Neuronal stem cell (in vitro differentiated cells): Measurements from ENCODE around the gene UGT1A1.

Source experiments
- DNase-seq: peaks from one replicate; pipeline ENCODE4 v3.0.0-alpha.2; 2013; ENCODE audit warnings: low spot score
- H2AFZ ChIP-seq: one replicate; pipeline ENCODE4 v1.6.1; 2013; ENCODE audit warnings: mild to moderate bottlenecking, low read length, inconsistent platforms
- H2AK5ac ChIP-seq: 2 replicates; pipeline ENCODE4 v1.6.1; 2013; ENCODE audit warnings: low read depth, mild to moderate bottlenecking, inconsistent platforms, low read length, moderate library complexity, mixed read lengths
- H2BK120ac ChIP-seq: 2 replicates; pipeline ENCODE4 v1.6.1; 2013; ENCODE audit warnings: low read depth, mild to moderate bottlenecking, inconsistent platforms, low read length, moderate library complexity, mixed read lengths
- H2BK12ac ChIP-seq: one replicate; pipeline ENCODE4 v1.6.1; 2013; ENCODE audit warnings: low read length, inconsistent platforms
- H2BK15ac ChIP-seq: 2 replicates; pipeline ENCODE4 v1.6.1; 2013; ENCODE audit warnings: mild to moderate bottlenecking, low read length, inconsistent platforms, mixed read lengths
- H2BK5ac ChIP-seq: one replicate; pipeline ENCODE4 v1.6.1; 2013; ENCODE audit warnings: inconsistent platforms, mild to moderate bottlenecking, low read length, moderate library complexity
- H3K14ac ChIP-seq: one replicate; pipeline ENCODE4 v1.6.1; 2013; ENCODE audit warnings: low read length, inconsistent platforms
- H3K18ac ChIP-seq: 2 replicates; pipeline ENCODE4 v1.6.1; 2013; ENCODE audit warnings: low read length, inconsistent platforms
- H3K23ac ChIP-seq: 2 replicates; pipeline ENCODE4 v1.6.1; 2013; ENCODE audit warnings: low read depth, mild to moderate bottlenecking, mixed read lengths, low read length, inconsistent platforms; ENCODE audit not compliant: poor library complexity
- H3K27ac ChIP-seq: replicated peaks from 3 replicates; pipeline ENCODE4 v1.5.1; 2013; ENCODE audit warnings: low read length, inconsistent platforms
- H3K27me3 ChIP-seq, 3 experiments: 2 replicates each; pipeline ENCODE4 v1.6.1; 2013; ENCODE audit warnings: low read length in 3 of 3, mild to moderate bottlenecking in 2 of 3, inconsistent platforms in 1 of 3, low read depth in 1 of 3, mixed read lengths in 1 of 3, moderate library complexity in 1 of 3; ENCODE audit not compliant: control insufficient read depth in 3 of 3, insufficient read depth in 3 of 3
- H3K36me3 ChIP-seq, 2 donors: replicated peaks in 1 of 2; 2 replicates each; pipeline ENCODE4 v1.6.1; 2013; ENCODE audit warnings: low read length in 2 of 2; ENCODE audit not compliant: control insufficient read depth in 2 of 2, insufficient read depth in 2 of 2
- H3K4ac ChIP-seq: 2 replicates; pipeline ENCODE4 v1.6.1; 2013; ENCODE audit warnings: inconsistent platforms, mild to moderate bottlenecking, low read length, moderate library complexity
- H3K4me1 ChIP-seq, 2 donors: 1 replicate in 1 of 2; 2 replicates in 1 of 2; pipeline ENCODE4 v1.6.1; 2013; ENCODE audit warnings: low read length in 2 of 2, low read depth in 1 of 2; ENCODE audit not compliant: control insufficient read depth in 2 of 2, insufficient read depth in 1 of 2
- H3K4me2 ChIP-seq: one replicate; pipeline ENCODE4 v1.6.1; 2013; ENCODE audit warnings: mild to moderate bottlenecking, low read length, inconsistent platforms; ENCODE audit not compliant: insufficient read depth, poor library complexity, severe bottlenecking
- H3K4me3 ChIP-seq, 2 donors: 2 replicates each; pipeline ENCODE4 v1.5.1; 2013; ENCODE audit warnings: low read length in 2 of 2, mild to moderate bottlenecking in 2 of 2, inconsistent platforms in 1 of 2, moderate library complexity in 1 of 2
- H3K79me1 ChIP-seq: one replicate; pipeline ENCODE4 v1.6.1; 2013; ENCODE audit warnings: low read depth, mild to moderate bottlenecking, inconsistent platforms, low read length, moderate library complexity
- H3K9ac ChIP-seq: one replicate; pipeline ENCODE4 v1.6.1; 2013; ENCODE audit warnings: mild to moderate bottlenecking, low read depth, low read length, inconsistent platforms; ENCODE audit not compliant: poor library complexity
- H3K9me3 ChIP-seq, 2 donors: replicated peaks in 1 of 2; 2 replicates each; pipeline versions ENCODE3 to v1.6.1; 2013; ENCODE audit warnings: low read length in 2 of 2, mild to moderate bottlenecking in 2 of 2, inconsistent platforms in 1 of 2, low read depth in 1 of 2, mixed read lengths in 1 of 2, moderate library complexity in 1 of 2; ENCODE audit not compliant: control insufficient read depth in 2 of 2, insufficient read depth in 1 of 2
- H4K8ac ChIP-seq: one replicate; pipeline ENCODE4 v1.6.1; 2013; ENCODE audit warnings: low read depth, mild to moderate bottlenecking, inconsistent platforms, low read length, moderate library complexity
- H4K91ac ChIP-seq: one replicate; pipeline ENCODE4 v1.6.1; 2013; ENCODE audit warnings: low read length, low read depth, mild to moderate bottlenecking, inconsistent platforms; ENCODE audit not compliant: poor library complexity
- WGBS, 2 donors: extraction: QIAGEN DNeasy Blood & Tissue Kit; methylation state at CpG; one replicate each; pipeline ENCODE4 v1.1.7; 2013; ENCODE audit warnings: missing lambda C conversion rate in 2 of 2, mixed read lengths in 1 of 2; ENCODE audit not compliant: insufficient read length in 2 of 2, insufficient replicate concordance in 1 of 2; ENCODE audit errors: extremely low coverage in 2 of 2; 5-methylcytosine and 5-hydroxymethylcytosine counted together

Gene UGT1A1

GRCh38 chr2:233754872-233755611, 5.0 kb upstream of the UGT1A1 start:
- no peak overlapping the region for H2BK12ac ChIP-seq
- H3K4me3 ChIP-seq = peak overlapping the region in 1 of 2 donors; percentile 60
- H2BK5ac ChIP-seq = no peak overlapping the region
- no peaks in the 10 kb centered on the region for H3K79me1 ChIP-seq
- no peak for DNase-seq
- H3K18ac ChIP-seq = no peak overlapping the region
- H3K4me1 ChIP-seq = peaks cover 0 to 4% of the 10 kb centered on the region in 2 donors
- no peak overlapping the region for H4K8ac ChIP-seq
- H3K23ac ChIP-seq = peak overlapping the region; percentile 62
- no peak overlapping the region for H2BK15ac ChIP-seq
- no peak overlapping the region for H3K14ac ChIP-seq
- H2AFZ ChIP-seq = no peak overlapping the region
- no peaks in the 10 kb centered on the region for H3K27me3 ChIP-seq
- H2AK5ac ChIP-seq = no peak overlapping the region
- peaks cover 9 to 13% of the 10 kb centered on the region in 2 donors for H3K9me3 ChIP-seq
- H3K36me3 ChIP-seq = no peaks in the 10 kb centered on the region
- no CpG with 5 or more reads among the region's 44 CpGs for WGBS, 2 donors
- no peak overlapping the region for H3K4ac ChIP-seq
- no peak overlapping the region for H3K9ac ChIP-seq
- no peak overlapping the region for H3K27ac ChIP-seq
- H3K4me2 ChIP-seq = no peak overlapping the region
- no peak overlapping the region for H4K91ac ChIP-seq
- no peak overlapping the region for H2BK120ac ChIP-seq

GRCh38 chr2:233756429-233757081, 3.5 kb upstream of the UGT1A1 start:
- Histone ChIP-seq H3K27me3 (no peaks in the 10 kb centered on the region), H3K79me1 (no peaks in the 10 kb centered on the region), H3K36me3 (no peaks in the 10 kb centered on the region), H2AFZ (no peak overlapping the region), H3K4me3 (no peak overlapping the region), H3K4ac (no peak overlapping the region), H3K9me3 (peaks cover 1 to 8% of the 10 kb centered on the region in 2 donors), H3K4me1 (peaks cover 0 to 4% of the 10 kb centered on the region in 2 donors), H2BK120ac (no peak overlapping the region), H2BK15ac (no peak overlapping the region), H3K9ac (no peak overlapping the region), H4K91ac (no peak overlapping the region), H2BK12ac (no peak overlapping the region), H3K4me2 (no peak overlapping the region), H3K27ac (no peak overlapping the region), H3K23ac (no peak overlapping the region), H3K14ac (no peak overlapping the region), H2BK5ac (no peak overlapping the region), H4K8ac (no peak overlapping the region), H3K18ac (no peak overlapping the region), H2AK5ac (no peak overlapping the region)
- no CpG with 5 or more reads among the region's 7 CpGs for WGBS, 2 donors
- no peak for DNase-seq

- Histone ChIP-seq H3K9ac (no peak overlapping the region), H3K14ac (no peak overlapping the region), H4K91ac (no peak overlapping the region), H2BK12ac (no peak overlapping the region), H3K4me1 (no peaks in the 10 kb centered on the region), H3K4ac (no peak overlapping the region), H3K36me3 (no peaks in the 10 kb centered on the region), H3K27me3 (no peaks in the 10 kb centered on the region), H3K9me3 (peaks cover 0 to 7% of the 10 kb centered on the region in 2 donors), H2BK15ac (no peak overlapping the region), H4K8ac (no peak overlapping the region), H3K18ac (no peak overlapping the region), H3K4me3 (no peak overlapping the region), H2BK5ac (no peak overlapping the region), H2AK5ac (no peak overlapping the region), H3K23ac (no peak overlapping the region), H3K27ac (no peak overlapping the region), H3K4me2 (no peak overlapping the region), H3K79me1 (no peaks in the 10 kb centered on the region), H2BK120ac (no peak overlapping the region), H2AFZ (no peak overlapping the region)
- DNase-seq = no peak
Observed at GRCh38 chr2:233758141-233758540, 1.9 kb upstream of the UGT1A1 start.

GRCh38 chr2:233758849-233759248, 1.2 kb upstream of the UGT1A1 start:
- Histone ChIP-seq H3K27me3 (no peaks in the 10 kb centered on the region), H2BK15ac (no peak overlapping the region), H3K4ac (no peak overlapping the region), H3K79me1 (no peaks in the 10 kb centered on the region), H3K4me1 (no peaks in the 10 kb centered on the region), H3K23ac (no peak overlapping the region), H3K9ac (no peak overlapping the region), H4K91ac (no peak overlapping the region), H3K4me2 (no peak overlapping the region), H2BK12ac (no peak overlapping the region), H3K18ac (no peak overlapping the region), H3K9me3 (peaks cover 0 to 3% of the 10 kb centered on the region in 2 donors), H3K4me3 (no peak overlapping the region), H2BK5ac (no peak overlapping the region), H3K14ac (no peak overlapping the region), H2BK120ac (no peak overlapping the region), H4K8ac (no peak overlapping the region), H3K36me3 (no peaks in the 10 kb centered on the region), H2AFZ (no peak overlapping the region), H3K27ac (no peak overlapping the region), H2AK5ac (no peak overlapping the region)
- no CpG with 5 or more reads among the region's 2 CpGs for WGBS, 2 donors
- no peak for DNase-seq
